HG02763 (cell line): ENCODE results near the gene MTA3.

ENCODE experiments used
- ATAC-seq: cut with Tn5 transposase; IDR thresholded peaks from one replicate; pipeline ENCODE4 v1.9.1; 2021; ENCODE audit warnings: mild to moderate bottlenecking, moderate library complexity; ENCODE audit not compliant: unreplicated experiment

MTA3 gene

DNA sequence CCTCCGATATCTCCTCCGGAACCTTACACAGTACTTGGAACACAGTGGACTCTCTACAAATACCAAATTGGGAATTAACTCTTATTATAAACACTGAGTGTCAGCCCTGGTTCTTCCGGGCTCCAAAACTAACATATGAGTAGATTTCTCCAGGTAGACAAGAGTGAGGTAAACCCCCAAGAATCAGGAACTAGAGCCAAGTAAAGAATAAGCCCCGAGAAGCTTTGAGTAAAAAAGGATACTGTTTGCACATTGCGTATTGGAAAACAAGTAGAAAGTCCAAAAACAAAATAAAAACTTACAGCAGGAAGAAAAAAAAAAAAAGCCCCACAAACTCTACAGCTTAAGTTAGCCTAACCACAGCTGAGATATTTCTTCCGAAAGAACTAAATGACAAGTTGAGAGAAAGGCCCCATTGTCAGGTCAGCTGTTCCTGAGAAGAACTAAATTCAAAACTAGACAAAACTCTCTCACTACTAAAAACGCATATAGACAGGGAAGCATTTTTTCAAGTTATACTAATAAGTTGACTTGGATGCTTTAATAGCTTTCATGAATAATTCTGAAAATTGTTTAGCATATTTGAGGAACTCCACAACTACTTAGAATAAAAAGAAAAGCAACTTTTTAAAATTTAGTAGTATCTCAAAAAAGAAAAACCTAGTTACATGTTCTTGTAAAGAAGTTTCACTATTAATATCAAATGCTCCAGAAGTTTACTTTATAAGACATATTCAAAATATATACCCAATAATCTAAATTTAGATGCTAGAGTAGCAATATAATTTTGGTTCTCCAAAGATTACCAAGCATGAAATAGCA lies 228.2 kb downstream of the MTA3 start:
- no peak for ATAC-seq

DNA sequence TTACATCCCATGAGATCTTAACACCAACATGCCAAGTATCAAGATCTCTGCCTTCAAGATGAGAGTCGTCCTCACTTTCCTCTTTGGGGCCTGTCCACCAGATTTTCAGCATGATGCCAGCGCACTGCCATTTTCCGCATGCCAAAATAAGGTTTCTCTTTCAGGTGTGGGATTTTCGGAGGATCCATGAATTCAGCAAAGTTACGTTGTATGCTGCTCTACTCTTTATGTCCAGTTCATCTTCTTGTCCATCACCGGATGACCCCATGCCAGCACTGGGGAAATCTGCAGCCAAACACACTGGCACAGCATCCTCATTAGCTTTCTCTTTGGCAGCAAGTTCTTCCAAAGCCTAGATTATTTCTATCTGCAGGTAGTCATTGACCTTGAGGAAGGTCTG lies 228.8 kb downstream of the MTA3 start:
- ATAC-seq = no peak

DNA sequence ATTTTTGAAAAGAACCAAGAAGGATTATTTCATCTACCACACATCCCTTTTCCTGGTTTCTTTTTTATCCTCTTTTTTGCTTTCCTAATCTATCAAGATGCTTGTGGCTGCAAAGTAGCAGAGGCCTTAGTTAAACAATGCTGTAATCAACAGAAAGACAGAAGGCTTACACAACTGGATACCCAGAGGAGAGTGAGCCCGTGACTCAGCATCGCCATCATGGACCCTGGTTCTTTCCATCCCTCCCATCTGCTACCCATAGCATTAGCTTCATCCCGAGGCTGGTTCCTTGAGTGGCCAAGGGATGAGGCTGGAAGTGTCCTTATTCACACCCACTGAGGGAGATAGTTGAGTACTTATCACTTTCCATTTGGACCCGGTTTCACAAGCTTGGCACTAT lies 231.4 kb downstream of the MTA3 start:
- no peak for ATAC-seq

DNA sequence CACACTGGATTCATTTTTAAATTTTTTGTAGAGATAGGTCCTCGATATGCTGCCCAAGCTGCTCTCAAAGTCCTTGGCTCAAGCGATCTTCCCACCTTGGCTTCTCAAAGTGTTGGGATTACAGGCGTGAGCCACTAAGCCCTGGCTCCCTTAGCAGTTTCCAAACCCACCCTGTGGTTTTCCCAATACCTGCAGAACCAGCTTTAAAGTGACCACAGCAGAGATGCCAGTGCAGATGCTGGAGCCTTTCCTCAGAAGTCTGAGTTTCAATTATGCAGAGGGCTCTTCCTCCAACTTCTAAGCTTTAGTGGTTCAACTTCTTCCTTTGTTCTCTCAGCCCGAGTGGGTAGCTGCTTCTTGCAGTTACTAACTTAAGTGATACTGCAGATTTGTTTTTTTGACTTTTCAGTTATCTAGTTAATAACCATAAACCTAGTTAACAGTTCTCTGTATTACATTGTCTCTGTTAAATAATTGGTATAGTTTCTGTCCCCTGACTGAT lies 232.1 kb downstream of the MTA3 start:
- no peak for ATAC-seq

DNA sequence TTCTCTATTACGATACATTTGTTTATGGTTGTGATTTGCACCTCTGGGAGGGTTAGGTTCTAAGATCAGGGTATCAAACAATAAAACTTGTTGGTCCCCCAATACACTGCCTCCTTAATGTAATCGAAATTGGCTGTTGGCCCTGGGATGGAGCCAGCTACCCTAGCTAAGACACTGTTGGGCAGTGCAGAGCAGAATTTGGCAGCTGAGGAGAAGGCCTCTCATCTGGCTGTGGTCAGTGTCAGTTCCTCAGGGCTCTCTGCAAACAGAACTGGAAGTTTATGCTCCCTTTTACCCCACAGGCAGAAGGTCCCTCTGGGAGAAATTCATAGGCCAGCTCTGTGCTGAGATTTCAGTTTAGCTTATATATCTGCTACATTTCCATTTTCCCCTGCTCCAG lies 232.5 kb downstream of the MTA3 start:
- ATAC-seq = no peak

DNA sequence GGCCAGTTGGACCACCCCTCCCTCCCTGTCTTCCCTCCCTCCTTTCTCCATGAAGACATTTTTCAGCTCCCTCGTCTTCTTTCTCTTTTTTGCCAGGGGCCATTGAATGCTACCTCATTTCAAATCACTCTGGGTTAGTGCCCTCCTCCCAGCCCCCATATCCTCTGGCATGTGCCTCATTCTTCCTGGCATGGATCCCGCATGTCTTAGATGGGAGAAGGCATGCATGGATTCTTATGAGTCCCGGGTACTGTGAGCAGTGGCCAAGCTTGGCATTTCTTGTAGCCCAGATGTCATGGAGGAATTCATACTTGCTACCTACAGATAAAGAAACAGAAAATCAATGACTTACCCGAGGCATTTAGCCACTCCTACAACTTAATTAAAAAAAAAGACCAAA lies 232.9 kb downstream of the MTA3 start:
- no peak for ATAC-seq

DNA sequence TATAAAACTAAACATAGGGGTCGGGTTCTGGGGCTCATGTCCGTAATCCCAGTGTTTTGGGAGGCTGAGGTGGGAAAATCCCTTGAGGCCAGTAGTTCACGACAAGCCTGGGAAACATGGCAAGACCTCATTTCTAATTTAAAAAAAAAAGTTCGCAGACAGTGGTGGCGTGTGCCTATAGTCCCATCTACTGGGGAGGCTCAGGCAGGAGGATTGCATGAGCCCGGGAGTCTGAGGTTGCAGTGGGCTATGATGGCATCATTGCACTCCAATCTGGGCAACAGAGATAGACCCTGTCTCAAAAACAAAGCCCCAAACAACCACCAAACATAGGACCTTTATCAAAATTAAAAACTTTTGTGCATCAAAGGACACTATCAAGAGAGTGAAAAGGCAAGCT lies 233.7 kb downstream of the MTA3 start:
- ATAC-seq = no peak

DNA sequence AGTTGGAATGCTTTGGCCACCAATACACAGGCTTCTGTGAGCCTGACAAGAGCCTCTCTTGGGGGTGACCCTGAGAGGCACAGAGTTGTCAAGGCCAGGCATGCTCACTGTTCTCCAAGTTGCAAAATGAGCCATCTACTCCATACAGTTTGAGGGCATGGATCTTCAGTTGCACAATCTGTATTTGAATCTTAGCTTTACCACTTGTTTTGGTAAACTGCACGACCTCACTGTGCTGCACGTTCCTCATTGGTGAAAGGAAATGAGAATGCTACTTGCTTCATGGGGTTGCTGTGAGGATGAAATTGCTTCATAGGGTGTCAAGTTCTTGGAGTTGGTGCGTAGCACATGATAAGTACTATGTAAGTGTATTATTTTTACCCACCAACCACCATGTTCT lies 235.9 kb downstream of the MTA3 start:
- no peak for ATAC-seq

DNA sequence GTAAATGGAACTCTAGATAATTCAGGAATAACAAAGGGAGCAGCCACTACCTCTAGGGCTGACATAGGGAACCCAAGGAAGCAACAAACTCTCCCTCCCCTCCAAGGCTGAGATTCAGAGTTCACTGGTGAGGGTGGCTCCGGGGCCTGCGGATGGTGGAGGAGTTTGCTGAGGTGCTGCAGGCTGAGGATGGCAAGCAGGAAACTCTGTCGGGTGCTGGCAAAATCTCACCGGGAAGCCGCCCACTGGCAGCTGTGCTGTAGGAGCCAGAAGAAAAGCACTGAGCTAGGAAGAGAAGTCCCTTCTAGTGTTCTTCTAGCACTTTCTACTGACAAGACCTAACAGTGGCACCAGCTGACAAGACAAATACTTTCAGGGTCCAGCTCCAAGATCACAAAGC lies 236.5 kb downstream of the MTA3 start:
- ATAC-seq = no peak
